ENCODE data around the gene KLC3. TPM values are rescaled to one million over a fixed set of nuclear protein-coding genes. Genes with fewer than 3 reads are reported as not detected.

Gene KLC3
- total RNA-seq, 2 donors from 2014 or later: 3.6 to 4.8 TPM

- no peaks in the 10 kb centered on the region for H3K4me1 Mint-ChIP-seq
- WGBS, 2 experiments (ENCODE audit: insufficient coverage in 1 of 2, insufficient read length in 1 of 2): 65 to 81% methylated on average over 17 to 27 of the region's 27 CpGs
- H3K27me3 Mint-ChIP-seq (ENCODE audit: insufficient read depth): no peaks in the 10 kb centered on the region
- peaks cover 8% of the 10 kb centered on the region for H3K36me3 ChIP-seq (ENCODE audit: control insufficient read depth, insufficient read depth, low read length)
- no peak overlapping the region for H3K4me3 ChIP-seq (ENCODE audit: low read length)
- H3K9me3 Mint-ChIP-seq: no peaks in the 10 kb centered on the region
- H3K9ac ChIP-seq (ENCODE audit: extremely low read depth, low read length, poor library complexity, severe bottlenecking): no peak overlapping the region
- H3K4me1 ChIP-seq (ENCODE audit: control insufficient read depth, insufficient read depth, low read length): no peaks in the 10 kb centered on the region
- peaks cover 9% of the 10 kb centered on the region for H3K27me3 ChIP-seq (ENCODE audit: control insufficient read depth, insufficient read depth, low read length, poor library complexity, severe bottlenecking)
- no peak overlapping the region for H3K27ac Mint-ChIP-seq
- H3K27ac ChIP-seq (ENCODE audit: low read depth, low read length): no peak overlapping the region
- TF ChIP-seq, protein P1, sequence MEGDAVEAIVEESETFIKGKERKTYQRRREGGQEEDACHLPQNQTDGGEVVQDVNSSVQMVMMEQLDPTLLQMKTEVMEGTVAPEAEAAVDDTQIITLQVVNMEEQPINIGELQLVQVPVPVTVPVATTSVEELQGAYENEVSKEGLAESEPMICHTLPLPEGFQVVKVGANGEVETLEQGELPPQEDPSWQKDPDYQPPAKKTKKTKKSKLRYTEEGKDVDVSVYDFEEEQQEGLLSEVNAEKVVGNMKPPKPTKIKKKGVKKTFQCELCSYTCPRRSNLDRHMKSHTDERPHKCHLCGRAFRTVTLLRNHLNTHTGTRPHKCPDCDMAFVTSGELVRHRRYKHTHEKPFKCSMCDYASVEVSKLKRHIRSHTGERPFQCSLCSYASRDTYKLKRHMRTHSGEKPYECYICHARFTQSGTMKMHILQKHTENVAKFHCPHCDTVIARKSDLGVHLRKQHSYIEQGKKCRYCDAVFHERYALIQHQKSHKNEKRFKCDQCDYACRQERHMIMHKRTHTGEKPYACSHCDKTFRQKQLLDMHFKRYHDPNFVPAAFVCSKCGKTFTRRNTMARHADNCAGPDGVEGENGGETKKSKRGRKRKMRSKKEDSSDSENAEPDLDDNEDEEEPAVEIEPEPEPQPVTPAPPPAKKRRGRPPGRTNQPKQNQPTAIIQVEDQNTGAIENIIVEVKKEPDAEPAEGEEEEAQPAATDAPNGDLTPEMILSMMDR (conservative IDR thresholded peaks at IDR 0.05): peak; percentile 61
- H3K36me3 Mint-ChIP-seq (ENCODE audit: low read depth): peaks cover 12% of the 10 kb centered on the region
- DNase-seq: peak; percentile 83
- no peak overlapping the region for H3K4me3 Mint-ChIP-seq
- no peaks in the 10 kb centered on the region for H3K9me3 ChIP-seq (ENCODE audit: control insufficient read depth, low read length)
These were observed 5.9 kb downstream of the KLC3 start for GRCh38 chr19:45346449-45346848.

- TF ChIP-seq, protein P1 (conservative IDR thresholded peaks at IDR 0.05): no peak
- WGBS, 2 experiments (ENCODE audit: insufficient coverage in 1 of 2, insufficient read length in 1 of 2): 93 to 96% methylated on average over 17 to 25 of the region's 25 CpGs
- H3K9me3 ChIP-seq (ENCODE audit: control insufficient read depth, low read length): no peaks in the 10 kb centered on the region
- Mint-ChIP-seq H3K9me3 (no peaks in the 10 kb centered on the region), H3K27ac (no peak overlapping the region), H3K27me3 (ENCODE audit: insufficient read depth) (no peaks in the 10 kb centered on the region), H3K4me3 (no peak overlapping the region), H3K4me1 (no peaks in the 10 kb centered on the region), H3K36me3 (ENCODE audit: low read depth) (peaks cover 19% of the 10 kb centered on the region)
- no peaks in the 10 kb centered on the region for H3K27me3 ChIP-seq (ENCODE audit: control insufficient read depth, insufficient read depth, low read length, poor library complexity, severe bottlenecking)
- H3K4me3 ChIP-seq (ENCODE audit: low read length): no peak overlapping the region
- no peak overlapping the region for H3K27ac ChIP-seq (ENCODE audit: low read depth, low read length)
- no peak for DNase-seq
- no peaks in the 10 kb centered on the region for H3K4me1 ChIP-seq (ENCODE audit: control insufficient read depth, insufficient read depth, low read length)
- peaks cover 18% of the 10 kb centered on the region for H3K36me3 ChIP-seq (ENCODE audit: control insufficient read depth, insufficient read depth, low read length)
- no peak overlapping the region for H3K9ac ChIP-seq (ENCODE audit: extremely low read depth, low read length, poor library complexity, severe bottlenecking)
These were observed 7.2 kb downstream of the KLC3 start for GRCh38 chr19:45347570-45348366.

GRCh38 chr19:45348367-45349125 is 8.0 kb downstream of the KLC3 start:
- TF ChIP-seq, protein P1 (conservative IDR thresholded peaks at IDR 0.05): no peak
- H3K4me1 Mint-ChIP-seq: no peaks in the 10 kb centered on the region
- no peak overlapping the region for H3K9ac ChIP-seq (ENCODE audit: extremely low read depth, low read length, poor library complexity, severe bottlenecking)
- H3K27ac ChIP-seq (ENCODE audit: low read depth, low read length): no peak overlapping the region
- no peak for DNase-seq
- no peak overlapping the region for H3K27ac Mint-ChIP-seq
- peaks cover 23% of the 10 kb centered on the region for H3K36me3 Mint-ChIP-seq (ENCODE audit: low read depth)
- H3K27me3 ChIP-seq (ENCODE audit: control insufficient read depth, insufficient read depth, low read length, poor library complexity, severe bottlenecking): no peaks in the 10 kb centered on the region
- WGBS, 2 experiments (ENCODE audit: insufficient coverage in 1 of 2, insufficient read length in 1 of 2): 95 to 98% methylated on average over 8 to 23 of the region's 23 CpGs
- no peaks in the 10 kb centered on the region for H3K27me3 Mint-ChIP-seq (ENCODE audit: insufficient read depth)
- H3K4me1 ChIP-seq (ENCODE audit: control insufficient read depth, insufficient read depth, low read length): no peaks in the 10 kb centered on the region
- H3K4me3 ChIP-seq (ENCODE audit: low read length): no peak overlapping the region
- no peak overlapping the region for H3K4me3 Mint-ChIP-seq
- H3K36me3 ChIP-seq (ENCODE audit: control insufficient read depth, insufficient read depth, low read length): peaks cover 26% of the 10 kb centered on the region
- no peaks in the 10 kb centered on the region for H3K9me3 Mint-ChIP-seq
- H3K9me3 ChIP-seq (ENCODE audit: control insufficient read depth, low read length): no peaks in the 10 kb centered on the region
